H1 (cell line): ENCODE measurements around the gene ZNF789. TPM values are rescaled to one million over a fixed set of nuclear protein-coding genes. Genes with fewer than 3 reads are reported as not detected.
A peak's percentile ranks its signal among the peaks of the same experiment; 100 is the strongest.

Experiments used
- CTCF ChIA-PET: fragments of 300-600 bp; sonication (Branson Sonifier 250); formaldehyde crosslinking; loops from one replicate; lab custom pipeline; 2021; ENCODE audit not compliant: partially characterized antibody; lab: Charles Lee
- POLR2A ChIA-PET: fragments of 300-600 bp; sonication (Branson Sonifier 250); formaldehyde crosslinking; loops from one replicate; lab custom pipeline; 2021; ENCODE audit warnings: inconsistent platforms; ENCODE audit not compliant: partially characterized antibody; lab: Charles Lee
- DNase-seq, 2 experiments: peaks; one replicate each; pipeline versions ENCODE4 v3.0.0 to v3.0.0-alpha.2; 2010 to 2022; ENCODE audit warnings: low spot score in 2 of 2, low read depth in 1 of 2, mixed read lengths in 1 of 2
- FAIRE-seq: peaks from 2 replicates; lab custom pipeline; 2011; peaks lifted over from hg19 to GRCh38; lab: Jason Lieb, UNC
- H2AFZ ChIP-seq: 2 replicates; pipeline ENCODE4 v1.8.1; 2012; ENCODE audit warnings: low read length, inconsistent platforms
- H2AK5ac ChIP-seq: 2 replicates; pipeline ENCODE4 v1.6.1; 2013; ENCODE audit warnings: low read depth, low read length
- H2BK120ac ChIP-seq: replicated peaks from 2 replicates; pipeline ENCODE3; 2013; ENCODE audit warnings: low read depth, low read length, inconsistent platforms
- H2BK12ac ChIP-seq: 2 replicates; pipeline ENCODE4 v1.6.1; 2013; ENCODE audit warnings: low read depth, low read length
- H2BK15ac ChIP-seq: 2 replicates; pipeline ENCODE4 v1.6.1; 2013; ENCODE audit warnings: low read length
- H2BK20ac ChIP-seq: 2 replicates; pipeline ENCODE4 v1.6.1; 2013; ENCODE audit warnings: low read length
- H2BK5ac ChIP-seq: 2 replicates; pipeline ENCODE4 v1.6.1; 2013; ENCODE audit warnings: low read depth, low read length
- H3K14ac ChIP-seq: 2 replicates; pipeline ENCODE4 v1.6.1; 2013; ENCODE audit warnings: inconsistent platforms; ENCODE audit not compliant: insufficient read length
- H3K18ac ChIP-seq: 2 replicates; pipeline ENCODE4 v1.6.1; 2013; ENCODE audit warnings: low read length; ENCODE audit errors: extremely low read depth
- H3K23ac ChIP-seq: 2 replicates; pipeline ENCODE4 v1.6.1; 2013; ENCODE audit warnings: inconsistent platforms; ENCODE audit not compliant: insufficient read length
- H3K23me2 ChIP-seq: 2 replicates; pipeline ENCODE4 v1.6.1; 2013; ENCODE audit warnings: low read depth, low read length
- H3K27ac ChIP-seq: 2 replicates; pipeline ENCODE4 v1.6.1; 2011; ENCODE audit warnings: low read depth, low read length, inconsistent platforms
- H3K27me3 ChIP-seq, 4 experiments: replicated peaks in 1 of 4; 1 replicate in 1 of 4; 2 replicates in 3 of 4; pipeline versions ENCODE4 v1.6.1 to v1.8.1; 2011 to 2013; ENCODE audit warnings: low read length in 3 of 4, mild to moderate bottlenecking in 3 of 4, inconsistent platforms in 2 of 4, mixed read lengths in 2 of 4, moderate library complexity in 1 of 4; ENCODE audit not compliant: control insufficient read depth in 3 of 4, insufficient read depth in 3 of 4; ENCODE audit errors: extremely low read depth in 1 of 4
- H3K36me3 ChIP-seq, 4 experiments: 2 replicates each; pipeline versions ENCODE4 v1.6.1 to v1.8.1; 2011 to 2013; ENCODE audit warnings: mild to moderate bottlenecking in 4 of 4, low read length in 3 of 4, moderate library complexity in 2 of 4, control low read depth in 1 of 4, inconsistent platforms in 1 of 4; ENCODE audit not compliant: insufficient read depth in 4 of 4, control insufficient read depth in 2 of 4
- H3K4ac ChIP-seq: replicated peaks from 2 replicates; pipeline ENCODE3; 2013; ENCODE audit warnings: low read length, low read depth, mixed read lengths, inconsistent platforms; ENCODE audit not compliant: insufficient read length
- H3K4me1 ChIP-seq, 4 experiments: replicated peaks in 1 of 4; 1 replicate in 1 of 4; 2 replicates in 3 of 4; pipeline versions ENCODE4 v1.6.1 to v1.8.1; 2011 to 2013; ENCODE audit warnings: low read length in 3 of 4, inconsistent platforms in 2 of 4, mixed read lengths in 1 of 4; ENCODE audit not compliant: insufficient read depth in 4 of 4, control insufficient read depth in 3 of 4
- H3K4me2 ChIP-seq, 2 experiments: 2 replicates each; pipeline versions ENCODE4 v1.6.1 to v1.8.1; 2011 to 2013; ENCODE audit warnings: low read depth in 2 of 2, low read length in 2 of 2, control low read depth in 1 of 2, inconsistent platforms in 1 of 2, mild to moderate bottlenecking in 1 of 2; ENCODE audit not compliant: insufficient read depth in 1 of 2
- H3K4me3 ChIP-seq, 4 experiments: fragments of 200-600, 300-600 bp in 1 of 4; sonication (generic), shearing (Covaris generic), sonication (Bioruptor Twin) in 1 of 4; 2 replicates each; pipeline versions ENCODE4 v1.5.1 to v1.8.1; 2011 to 2016; ENCODE audit warnings: low read length in 4 of 4, low read depth in 3 of 4, control low read depth in 2 of 4, inconsistent platforms in 2 of 4, mild to moderate bottlenecking in 2 of 4, mixed read lengths in 1 of 4, moderate library complexity in 1 of 4; ENCODE audit not compliant: insufficient read depth in 2 of 4; ENCODE audit errors: extremely low read depth in 1 of 4
- H3K56ac ChIP-seq: replicated peaks from 2 replicates; pipeline ENCODE3; 2013; ENCODE audit warnings: low read depth, mild to moderate bottlenecking, mixed read lengths, low read length, inconsistent platforms; ENCODE audit not compliant: insufficient read length
- H3K79me1 ChIP-seq: 2 replicates; pipeline ENCODE4 v1.6.1; 2013; ENCODE audit warnings: low read depth, low read length, control low read depth
- H3K79me2 ChIP-seq, 2 experiments: 2 replicates each; pipeline versions ENCODE4 v1.6.1 to v1.8.1; 2012 to 2013; ENCODE audit warnings: low read length in 2 of 2, mild to moderate bottlenecking in 2 of 2, inconsistent platforms in 1 of 2; ENCODE audit not compliant: insufficient read depth in 2 of 2, control insufficient read depth in 1 of 2
- H3K9ac ChIP-seq, 4 experiments: replicated peaks in 1 of 4; 1 replicate in 1 of 4; 2 replicates in 3 of 4; pipeline versions ENCODE4 v1.6.1 to v1.8.1; 2011 to 2013; ENCODE audit warnings: low read depth in 3 of 4, low read length in 3 of 4, control low read depth in 2 of 4, mild to moderate bottlenecking in 2 of 4, moderate library complexity in 2 of 4, inconsistent platforms in 1 of 4; ENCODE audit errors: extremely low read depth in 1 of 4
- H3K9me3 ChIP-seq, 2 experiments: 2 replicates each; pipeline versions ENCODE4 v1.6.1 to v1.8.1; 2012 to 2013; ENCODE audit warnings: mild to moderate bottlenecking in 2 of 2, moderate library complexity in 2 of 2, control low read depth in 1 of 2, inconsistent platforms in 1 of 2, low read depth in 1 of 2, low read length in 1 of 2, mixed read lengths in 1 of 2; ENCODE audit not compliant: insufficient read depth in 2 of 2
- H4K20me1 ChIP-seq, 2 experiments: replicated peaks in 1 of 2; 2 replicates each; pipeline versions ENCODE3 to v1.8.1; 2011 to 2013; ENCODE audit warnings: inconsistent platforms in 2 of 2, low read length in 2 of 2, mild to moderate bottlenecking in 1 of 2; ENCODE audit not compliant: insufficient read depth in 2 of 2, control insufficient read depth in 1 of 2
- H4K5ac ChIP-seq: 2 replicates; pipeline ENCODE4 v1.6.1; 2013; ENCODE audit warnings: low read length, low read depth, mixed read lengths, inconsistent platforms; ENCODE audit not compliant: insufficient read length
- H4K8ac ChIP-seq: 2 replicates; pipeline ENCODE4 v1.8.0; 2013; ENCODE audit warnings: mild to moderate bottlenecking, moderate library complexity, low read length, inconsistent platforms; ENCODE audit not compliant: insufficient read depth; ENCODE audit errors: extremely low read depth
- H4K91ac ChIP-seq: replicated peaks from 2 replicates; pipeline ENCODE3; 2013; ENCODE audit warnings: low read length, mixed read lengths, inconsistent platforms; ENCODE audit not compliant: insufficient read length
- BRCA1 ChIP-seq: IDR thresholded peaks from 2 replicates; pipeline ENCODE4 v1.6.1; 2012; ENCODE audit warnings: low read depth, low read length, improper control_type of control experiment
- CBX5 ChIP-seq: fragments of 300-800, 300-1000 bp; sonication (generic); IDR thresholded peaks from 2 replicates; pipeline ENCODE4 v1.7.1; 2016; ENCODE audit warnings: antibody characterized with exemption, low read length, low read depth
- CEBPB ChIP-seq: IDR thresholded peaks from 2 replicates; pipeline ENCODE4 v1.6.1; 2012; ENCODE audit warnings: low read depth, low read length
- HDAC2 ChIP-seq, 2 experiments: fragments of 300-600 bp in 1 of 2; sonication (generic) in 1 of 2; IDR thresholded peaks; 2 replicates each; pipeline ENCODE4 v1.6.1; 2011 to 2012; ENCODE audit warnings: low read depth in 2 of 2, low read length in 2 of 2, mild to moderate bottlenecking in 2 of 2, moderate library complexity in 2 of 2, borderline replicate concordance in 1 of 2, inconsistent platforms in 1 of 2
- KDM1A ChIP-seq: fragments of 200-600, 300-600 bp; sonication (generic); IDR thresholded peaks from 2 replicates; pipeline ENCODE4 v1.7.1; 2016; ENCODE audit warnings: mild to moderate bottlenecking, low read length, borderline replicate concordance
- KDM5A ChIP-seq: fragments of 200-600 bp; IDR thresholded peaks from 2 replicates; pipeline ENCODE4 v1.7.1; 2012; ENCODE audit warnings: mild to moderate bottlenecking, low read length, inconsistent platforms, mixed read lengths
- NANOG ChIP-seq: IDR thresholded peaks from 2 replicates; pipeline ENCODE4 v1.6.1; 2011; ENCODE audit warnings: low read length, low read depth, mild to moderate bottlenecking, inconsistent platforms; ENCODE audit not compliant: insufficient read depth, poor library complexity, severe bottlenecking
- PHF8 ChIP-seq: fragments of 200-600 bp; sonication (generic); conservative IDR thresholded peaks from 2 replicates; pipeline ENCODE4 v1.7.1; 2012; ENCODE audit warnings: low read depth, mild to moderate bottlenecking, inconsistent platforms, low read length, moderate library complexity
- SIRT6 ChIP-seq: IDR thresholded peaks from one replicate; pipeline ENCODE4 v1.7.1; 2012; ENCODE audit warnings: low read length, inconsistent platforms
- SP2 ChIP-seq: IDR thresholded peaks from 2 replicates; pipeline ENCODE4 v1.6.1; 2012; ENCODE audit warnings: mild to moderate bottlenecking, low read length, inconsistent platforms
- SP4 ChIP-seq: IDR thresholded peaks from 2 replicates; pipeline ENCODE4 v1.6.1; 2012; ENCODE audit warnings: low read length, inconsistent platforms
- TAF1 ChIP-seq: IDR thresholded peaks from 2 replicates; pipeline ENCODE4 v1.6.1; 2011; ENCODE audit warnings: mild to moderate bottlenecking, low read depth, low read length
- TAF7 ChIP-seq: optimal IDR thresholded peaks from 2 replicates; pipeline ENCODE3; 2011; ENCODE audit warnings: low read depth, mild to moderate bottlenecking, inconsistent platforms, low read length, moderate library complexity, borderline replicate concordance
- TBP ChIP-seq: IDR thresholded peaks from 2 replicates; pipeline ENCODE4 v1.6.1; 2011; ENCODE audit warnings: low read depth, low read length, improper control_type of control experiment
- TEAD4 ChIP-seq: IDR thresholded peaks from 2 replicates; pipeline ENCODE4 v1.6.1; 2012; ENCODE audit warnings: low read depth, low read length, inconsistent platforms, mixed read lengths
- WGBS, 2 experiments: shearing (Covaris generic) in 1 of 2; methylation state at CpG; one replicate each; pipeline versions ENCODE4 v1.1.6 to v1.1.7; 2013 to 2015; ENCODE audit warnings: low lambda C conversion rate in 2 of 2, mixed read lengths in 2 of 2, inconsistent platforms in 1 of 2, low coverage in 1 of 2, missing lambda C conversion rate in 1 of 2; ENCODE audit not compliant: insufficient replicate concordance in 2 of 2, insufficient coverage in 1 of 2, insufficient read length in 1 of 2; ENCODE audit errors: extremely low coverage in 1 of 2, missing lambda C conversion rate in 1 of 2; 5-methylcytosine and 5-hydroxymethylcytosine counted together
- polyA plus RNA-seq, 7 experiments: library from polyadenylated mRNA; depleted of rRNA in 3 of 7; stranded (reverse) in 5 of 7; unstranded in 2 of 7; fragments of >200 nt in 5 of 7; fragments of 200-250 nt in 2 of 7; gene quantifications; 1 replicate in 5 of 7; 2 replicates in 1 of 7; 4 replicates in 1 of 7; pipeline versions ENCODE4 v1.2.1 to v1.2.3, GENCODE V29; 2011 to 2013; ENCODE audit warnings: missing spikeins in 2 of 7, mixed read lengths in 2 of 7
- total RNA-seq: library from RNA; stranded (reverse); fragmentation: NEBNext Ultra II Directional; extraction: Animal tissue kit (Norgen Biotek cat#: 25700); gene quantifications from 2 replicates; pipeline ENCODE4 v1.2.1, GENCODE V29; 2021

ZNF789 gene
- total and polyA plus RNA-seq, 2 of the 8 experiments (the other 6 are each of a cell fraction or from before 2014, with no cell fraction given): 11.4 to 12.5 TPM

- no peak overlapping the region for H2BK12ac ChIP-seq
- H3K79me2 ChIP-seq: no peaks in the 10 kb centered on the region
- H3K23ac ChIP-seq: no peak overlapping the region
- H4K91ac ChIP-seq: no peak overlapping the region
- H2AK5ac ChIP-seq: no peak overlapping the region
- H2BK5ac ChIP-seq: no peak overlapping the region
- no peak overlapping the region for H3K4me2 ChIP-seq
- no peak overlapping the region for H3K4me3 ChIP-seq
- H3K23me2 ChIP-seq: no peaks in the 10 kb centered on the region
- H3K27ac ChIP-seq: no peak overlapping the region
- FAIRE-seq: no peak
- no peaks in the 10 kb centered on the region; a peak in 1 of 4 replicates for H3K9me3 ChIP-seq
- H3K9ac ChIP-seq: no peak overlapping the region
- WGBS, 2 experiments: 90% methylated on average over 8 of the region's 8 CpGs; no CpG with 5 or more reads in 1 of the 2 experiments
- H3K4me1 ChIP-seq: no peaks in the 10 kb centered on the region
- H2BK20ac ChIP-seq: no peak overlapping the region
- no peak overlapping the region for H3K4ac ChIP-seq
- H3K14ac ChIP-seq: no peak overlapping the region
- no peaks in the 10 kb centered on the region; the same call in 1 of the 2 replicates for H3K79me1 ChIP-seq
- ChIA-PET POLR2A (interaction anchor here (0.6 to 3.5 kb wide), 15 partner anchors 9 to 70 kb away, joined by 3 to 18 read pairs (median 4); partner anchors contain the start of genes BUD31, CPSF4, PDAP1 and PTCD1), CTCF (interaction anchor here (0.6 to 1.1 kb wide), 4 partner anchors 18 to 483 kb away, joined by 3 to 4 read pairs (median 3); no protein-coding TSS in a partner anchor)
- no peak overlapping the region for H2BK120ac ChIP-seq
- H3K36me3 ChIP-seq: peaks cover 19 to 67% (median 50%) of the 10 kb centered on the region in 4 experiments
- H4K20me1 ChIP-seq: peaks cover 0 to 7% of the 10 kb centered on the region in 2 experiments
- H3K18ac ChIP-seq: no peak overlapping the region
- H4K5ac ChIP-seq: no peak overlapping the region
- no peak overlapping the region for H2BK15ac ChIP-seq
- H3K56ac ChIP-seq: no peak overlapping the region
- no peak for DNase-seq
- H4K8ac ChIP-seq: 0 out of 2 replicates have a peak overlapping the region, but pooled peaks have one; percentile 46
- no peaks in the 10 kb centered on the region for H3K27me3 ChIP-seq
- no peak overlapping the region for H2AFZ ChIP-seq
- TF ChIP-seq BRCA1 (no peak), CBX5 (no peak), KDM5A (no peak), NANOG (no peak), PHF8 (no peak), KDM1A (no peak), TBP (no peak), TAF7 (no peak), HDAC2 (IDR thresholded peaks at IDR 0.05; ENCODE audit: borderline replicate concordance in 1 of 2, low read depth in 2 of 2, low read length in 2 of 2) (no peak), CEBPB (no peak), TAF1 (no peak), SP2 (no peak), SIRT6 (no peak), SP4 (no peak), TEAD4 (no peak)
These were observed 42.9 kb upstream of the ZNF789 start for GRCh38 chr7:99429756-99430155.
